ENCODE measurements around the gene STK32A. TPM values are rescaled to one million over a fixed set of nuclear protein-coding genes. Genes with fewer than 3 reads are reported as not detected.

The STK32A gene
- total RNA-seq, 2 donors from 2014 or later: 9.8 to 21.8 TPM

GRCh38 chr5:147406636-147407035, 171.8 kb downstream of the STK32A start:
- TF ChIP-seq CTCF (conservative IDR thresholded peaks at IDR 0.05): no peak
- Mint-ChIP-seq H3K27ac (no peak overlapping the region), H3K27me3 (ENCODE audit: insufficient read depth) (no peaks in the 10 kb centered on the region), H3K36me3 (ENCODE audit: low read depth) (peaks cover 74% of the 10 kb centered on the region), H3K9me3 (no peaks in the 10 kb centered on the region), H3K4me1 (peaks cover 28% of the 10 kb centered on the region), H3K4me3 (no peak overlapping the region)
- peaks cover 45% of the 10 kb centered on the region for H3K36me3 ChIP-seq (ENCODE audit: control insufficient read depth, insufficient read depth, low read length)
- H3K9me3 ChIP-seq (ENCODE audit: control insufficient read depth, low read length): peaks cover 14% of the 10 kb centered on the region
- H3K9ac ChIP-seq (ENCODE audit: extremely low read depth, low read length, poor library complexity, severe bottlenecking): no peak overlapping the region
- H3K4me1 ChIP-seq (ENCODE audit: control insufficient read depth, insufficient read depth, low read length): peaks cover 19% of the 10 kb centered on the region
- H3K27ac ChIP-seq (ENCODE audit: low read depth, low read length): no peak overlapping the region
- DNase-seq: no peak
- no peaks in the 10 kb centered on the region for H3K27me3 ChIP-seq (ENCODE audit: control insufficient read depth, insufficient read depth, low read length, poor library complexity, severe bottlenecking)
- H3K4me3 ChIP-seq (ENCODE audit: low read length): no peak overlapping the region
- WGBS, 2 experiments (ENCODE audit: insufficient coverage in 1 of 2, insufficient read length in 1 of 2): 100% methylated on average over 1 of the region's 1 CpG; no CpG with 5 or more reads in 1 of the 2 experiments

- no peak overlapping the region for H3K4me3 Mint-ChIP-seq
- Histone ChIP-seq H3K4me3 (ENCODE audit: low read length) (no peak overlapping the region), H3K36me3 (ENCODE audit: control insufficient read depth, insufficient read depth, low read length) (peaks cover 48% of the 10 kb centered on the region), H3K9ac (ENCODE audit: extremely low read depth, low read length, poor library complexity, severe bottlenecking) (no peak overlapping the region), H3K4me1 (ENCODE audit: control insufficient read depth, insufficient read depth, low read length) (peaks cover 19% of the 10 kb centered on the region), H3K27ac (ENCODE audit: low read depth, low read length) (peak overlapping the region; percentile 42), H3K27me3 (ENCODE audit: control insufficient read depth, insufficient read depth, low read length, poor library complexity, severe bottlenecking) (no peaks in the 10 kb centered on the region), H3K9me3 (ENCODE audit: control insufficient read depth, low read length) (peaks cover 14% of the 10 kb centered on the region)
- peak overlapping the region; percentile 33 for H3K27ac Mint-ChIP-seq
- peaks cover 78% of the 10 kb centered on the region for H3K36me3 Mint-ChIP-seq (ENCODE audit: low read depth)
- no peaks in the 10 kb centered on the region for H3K9me3 Mint-ChIP-seq
- DNase-seq: no peak
- no peak for TF ChIP-seq CTCF (conservative IDR thresholded peaks at IDR 0.05)
- WGBS, 2 experiments (ENCODE audit: insufficient coverage in 1 of 2, insufficient read length in 1 of 2): 86 to 89% methylated on average over 3 to 8 of the region's 8 CpGs
- H3K4me1 Mint-ChIP-seq: peaks cover 28% of the 10 kb centered on the region
- H3K27me3 Mint-ChIP-seq (ENCODE audit: insufficient read depth): no peaks in the 10 kb centered on the region
Observed at GRCh38 chr5:147407094-147407681, 172.4 kb downstream of the STK32A start.

GRCh38 chr5:147408980-147409379, 174.2 kb downstream of the STK32A start:
- no peak for TF ChIP-seq CTCF (conservative IDR thresholded peaks at IDR 0.05)
- H3K9ac ChIP-seq (ENCODE audit: extremely low read depth, low read length, poor library complexity, severe bottlenecking): no peak overlapping the region
- Mint-ChIP-seq H3K4me1 (peaks cover 34% of the 10 kb centered on the region), H3K27ac (no peak overlapping the region), H3K9me3 (no peaks in the 10 kb centered on the region), H3K36me3 (ENCODE audit: low read depth) (peaks cover 80% of the 10 kb centered on the region), H3K4me3 (no peak overlapping the region), H3K27me3 (ENCODE audit: insufficient read depth) (no peaks in the 10 kb centered on the region)
- peaks cover 14% of the 10 kb centered on the region for H3K9me3 ChIP-seq (ENCODE audit: control insufficient read depth, low read length)
- no peaks in the 10 kb centered on the region for H3K27me3 ChIP-seq (ENCODE audit: control insufficient read depth, insufficient read depth, low read length, poor library complexity, severe bottlenecking)
- 98 to 100% methylated on average over 2 of the region's 2 CpGs for WGBS, 2 experiments (ENCODE audit: insufficient coverage in 1 of 2, insufficient read length in 1 of 2)
- peaks cover 60% of the 10 kb centered on the region for H3K36me3 ChIP-seq (ENCODE audit: control insufficient read depth, insufficient read depth, low read length)
- H3K4me3 ChIP-seq (ENCODE audit: low read length): peak overlapping the region; percentile 2
- no peak for DNase-seq
- peaks cover 19% of the 10 kb centered on the region for H3K4me1 ChIP-seq (ENCODE audit: control insufficient read depth, insufficient read depth, low read length)
- H3K27ac ChIP-seq (ENCODE audit: low read depth, low read length): no peak overlapping the region

All from endodermal cell (in vitro differentiated cells).